Stimulated activated CD8-positive, alpha-beta memory T cell treated with anti-CD3 and anti-CD28 coated beads, Interleukin-15, amount 100 ng/mL, for 48 hours (primary cell): ENCODE data around the gene CRACR2B.

Experiments used
- DNase-seq, 2 donors: peaks; one replicate each; pipeline ENCODE4 v3.0.0-alpha.2; 2020; ENCODE audit warnings: low read depth in 2 of 2

The CRACR2B gene

DNA sequence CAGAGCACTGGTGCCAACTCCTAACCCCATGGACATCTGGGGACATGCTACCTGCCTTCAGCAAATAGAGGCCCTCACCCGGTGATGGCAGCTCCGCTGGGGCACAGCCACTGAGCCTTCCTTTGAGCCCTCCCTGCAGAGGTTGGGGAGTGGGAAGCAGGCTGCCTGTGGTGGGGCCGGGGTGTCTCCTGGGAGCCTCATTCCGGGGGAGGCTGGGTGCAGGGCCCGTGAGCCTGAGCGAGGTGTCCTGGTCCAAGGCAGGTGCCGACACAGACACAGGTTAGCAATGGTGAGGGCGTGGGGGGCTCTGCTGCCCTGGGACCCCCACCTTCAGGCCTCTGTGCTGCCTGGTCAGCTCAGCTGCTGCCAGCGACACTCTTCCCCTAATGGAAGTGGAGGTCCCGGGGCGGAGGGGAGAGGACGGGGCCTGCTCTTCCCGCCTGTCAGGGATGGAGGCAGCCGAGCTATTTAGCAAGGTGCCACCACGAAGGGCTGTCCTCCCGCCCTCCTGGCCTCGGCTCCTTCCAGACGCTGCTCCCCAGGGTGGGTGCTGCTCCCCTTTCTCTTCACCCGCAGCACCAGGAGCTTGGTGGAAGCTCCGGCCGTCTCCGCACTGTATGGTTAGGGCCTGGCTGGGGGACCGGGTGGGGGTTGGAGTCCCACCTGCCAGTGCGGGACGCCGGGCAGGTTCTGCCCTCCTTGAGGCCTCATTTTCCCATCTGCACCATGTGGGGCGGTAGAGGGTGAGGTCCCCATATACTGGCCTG, 26.1 kb downstream of the CRACR2B start:
- DNase-seq, result no peak

DNA sequence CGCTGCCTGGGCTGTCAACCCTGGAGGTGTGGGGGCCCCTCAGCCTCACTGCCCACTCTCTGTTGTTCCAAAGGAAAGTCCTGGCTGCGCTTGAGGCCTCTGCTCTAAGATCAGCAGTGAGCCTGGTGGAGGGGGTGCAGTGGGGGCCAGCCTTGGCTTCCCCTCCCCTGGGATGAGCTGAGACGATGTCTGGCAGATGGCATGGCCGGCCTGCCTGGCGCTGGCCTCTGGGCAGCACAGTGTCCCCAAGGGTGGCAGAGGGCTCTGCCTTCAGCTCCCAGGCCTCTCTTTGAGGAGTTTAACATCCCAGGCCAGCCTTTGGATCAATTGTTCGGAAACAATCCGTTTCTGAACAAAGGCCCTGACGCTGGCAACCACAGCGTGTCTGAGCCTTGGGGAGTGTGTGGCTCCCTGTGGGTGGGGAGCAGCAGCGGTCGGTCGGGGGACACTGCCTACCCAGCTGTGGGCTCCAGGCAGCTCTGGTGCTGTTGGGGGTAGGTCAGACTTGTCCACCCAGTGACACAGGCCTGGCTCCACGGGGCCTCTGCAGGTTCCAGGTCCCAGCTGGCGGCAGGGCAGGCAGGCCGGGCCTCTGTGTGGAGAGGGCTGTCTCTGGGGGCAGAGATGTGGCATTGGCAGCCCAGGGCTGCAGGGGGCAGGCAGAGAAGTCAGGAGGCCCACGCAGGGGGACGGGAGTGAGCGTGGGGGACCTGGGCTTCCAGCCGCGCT, 27.0 kb downstream of the CRACR2B start:
- no peak for DNase-seq

DNA sequence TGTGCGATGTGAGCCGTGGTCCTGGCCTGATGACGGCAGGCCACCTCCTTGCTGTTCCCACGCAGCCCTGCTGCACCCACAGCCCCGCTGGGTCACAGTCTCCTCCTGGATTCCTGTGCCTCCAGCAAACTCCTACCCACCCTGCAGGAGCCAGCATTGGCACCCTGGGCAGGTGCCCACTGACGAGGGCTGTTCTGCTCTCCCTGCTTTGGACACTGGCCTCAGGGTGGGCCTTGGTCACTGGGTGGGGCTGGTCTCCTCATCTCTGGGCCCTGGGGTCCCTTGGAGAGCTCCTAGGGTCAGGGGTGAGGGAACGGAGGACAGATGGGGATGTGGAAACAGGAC, 27.6 kb downstream of the CRACR2B start:
- DNase-seq, result no peak

DNA sequence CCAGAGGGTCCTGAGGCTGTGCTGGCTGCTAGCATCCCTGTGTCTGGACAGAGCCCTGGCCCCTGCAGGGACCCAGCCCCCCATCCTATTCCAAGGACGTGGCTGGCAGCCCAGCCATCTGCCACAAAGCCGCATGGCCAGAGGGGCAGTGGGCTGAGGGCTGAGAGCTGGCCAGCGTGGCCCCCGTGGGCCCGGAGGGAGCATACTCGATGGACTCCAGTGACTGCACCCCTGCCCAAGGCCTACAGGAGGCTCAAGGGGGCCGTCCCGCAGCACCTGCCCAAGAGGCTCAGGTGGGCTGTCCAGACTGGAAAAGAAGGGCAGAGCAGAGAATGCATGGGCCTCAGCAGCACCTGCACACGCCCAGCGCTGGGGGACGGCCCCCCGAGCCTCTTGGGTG, 28.1 kb downstream of the CRACR2B start:
- no peak for DNase-seq

DNA sequence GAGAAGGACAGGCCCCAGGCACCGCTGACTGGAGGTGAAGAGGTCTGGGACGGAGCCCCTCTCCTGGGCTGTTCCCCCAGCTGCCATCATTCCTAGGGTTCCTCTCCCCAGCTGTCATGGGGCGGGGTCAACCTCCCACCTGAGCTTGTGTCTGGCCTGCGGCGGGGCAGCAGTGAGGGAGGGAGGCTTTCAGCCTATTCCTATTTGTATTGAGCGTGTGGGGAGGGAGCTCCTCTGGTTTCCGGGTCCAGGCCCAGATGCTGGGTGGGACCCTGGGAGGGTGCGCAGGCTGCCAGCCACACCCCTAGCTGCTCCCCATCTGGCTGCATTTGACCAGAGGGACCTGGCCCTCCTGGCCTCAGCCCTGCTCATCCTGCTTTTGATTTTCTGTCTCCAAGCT, 28.7 kb downstream of the CRACR2B start:
- no peak for DNase-seq

DNA sequence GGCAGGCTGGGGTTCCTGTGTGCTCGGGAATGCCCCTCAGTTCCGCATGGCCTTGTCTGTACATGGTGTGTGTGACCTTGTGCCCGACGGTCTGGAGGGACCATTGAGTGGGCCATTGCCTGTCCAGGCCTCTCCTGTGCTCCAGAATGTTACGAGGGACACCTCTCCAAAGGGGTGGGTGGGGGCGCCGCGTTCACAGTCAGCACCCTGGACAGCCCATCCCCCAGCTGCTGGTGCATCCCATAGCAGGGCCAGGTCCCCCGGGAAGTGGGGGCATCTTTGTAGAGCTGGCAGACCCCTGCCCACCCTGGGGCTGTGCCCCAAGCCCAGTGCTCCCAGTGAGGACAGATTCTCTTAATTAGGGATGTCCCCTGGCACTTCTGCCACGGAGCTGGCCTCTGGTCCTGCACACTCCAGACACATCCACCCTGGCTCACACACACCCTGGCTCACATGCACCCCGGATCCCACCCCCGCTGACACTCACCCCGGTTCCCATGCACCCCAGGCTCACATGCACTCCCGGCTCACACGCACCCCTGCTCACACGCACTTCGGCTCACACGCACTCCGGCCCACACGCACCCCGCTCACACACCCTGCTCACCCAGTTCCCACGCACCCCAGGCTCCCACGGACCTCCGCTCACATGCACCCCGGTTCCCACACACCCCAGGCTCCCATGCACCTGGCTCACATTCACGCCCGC, 30.5 kb downstream of the CRACR2B start:
- DNase-seq, result no peak

DNA sequence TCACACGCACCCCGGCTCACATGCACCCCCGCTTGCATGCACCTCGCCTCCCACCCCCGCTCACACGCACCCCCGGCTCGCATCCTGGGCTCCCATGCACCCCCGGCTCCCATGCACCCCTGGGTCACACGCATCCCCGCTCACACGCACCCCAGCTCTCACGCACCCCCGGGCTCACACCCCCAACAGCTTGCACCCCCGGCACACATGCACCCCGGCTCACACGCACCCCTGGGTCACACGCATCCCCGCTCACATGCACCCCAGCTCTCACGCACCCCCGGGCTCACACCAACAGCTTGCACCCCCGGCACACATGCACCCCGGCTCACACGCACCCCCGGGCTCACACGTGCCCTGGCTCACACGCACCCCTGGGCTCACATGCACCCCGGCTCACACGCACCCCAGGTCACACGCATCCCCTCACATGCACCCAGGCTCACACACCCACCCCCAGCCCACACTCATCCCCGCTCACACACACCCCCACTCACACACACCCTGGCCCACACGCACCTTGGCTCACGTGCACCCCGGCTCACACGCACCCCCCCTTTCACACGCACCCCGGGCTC, 31.1 kb downstream of the CRACR2B start:
- no peak for DNase-seq

DNA sequence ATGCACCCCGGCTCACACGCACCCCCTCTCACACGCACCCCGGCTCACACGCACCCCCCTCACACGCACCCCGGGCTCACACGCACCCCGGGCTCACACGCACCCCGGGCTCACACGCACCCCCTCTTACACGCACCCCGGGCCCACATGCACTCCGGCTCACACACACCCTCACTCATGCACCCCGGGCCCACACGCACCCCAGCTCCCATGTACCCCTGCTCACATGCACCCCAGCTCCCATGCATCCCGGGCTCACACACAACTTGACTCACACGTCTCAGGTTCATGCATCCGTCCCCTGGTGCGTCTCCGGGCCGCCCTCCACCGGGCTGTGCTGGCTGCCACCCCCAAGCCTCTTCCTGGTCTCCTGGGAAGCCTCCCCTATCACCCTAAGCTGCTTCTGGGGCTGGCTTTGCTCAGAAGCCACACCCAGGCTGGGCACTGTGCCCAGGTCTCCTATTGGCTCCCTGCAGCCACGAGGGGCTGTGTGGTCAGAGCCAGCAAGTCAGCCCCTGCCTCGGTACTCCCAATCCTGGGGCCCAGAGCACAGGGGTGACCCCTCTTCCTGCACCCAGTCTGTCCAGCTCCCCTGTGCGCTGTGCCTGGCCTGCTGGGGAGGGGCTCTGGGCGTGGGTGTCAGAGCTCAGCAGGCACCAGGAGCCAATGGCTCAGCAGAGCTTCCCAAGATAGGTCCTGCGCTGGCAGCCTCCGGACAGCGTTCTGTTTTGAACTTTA, 31.8 kb downstream of the CRACR2B start:
- no peak for DNase-seq

DNA sequence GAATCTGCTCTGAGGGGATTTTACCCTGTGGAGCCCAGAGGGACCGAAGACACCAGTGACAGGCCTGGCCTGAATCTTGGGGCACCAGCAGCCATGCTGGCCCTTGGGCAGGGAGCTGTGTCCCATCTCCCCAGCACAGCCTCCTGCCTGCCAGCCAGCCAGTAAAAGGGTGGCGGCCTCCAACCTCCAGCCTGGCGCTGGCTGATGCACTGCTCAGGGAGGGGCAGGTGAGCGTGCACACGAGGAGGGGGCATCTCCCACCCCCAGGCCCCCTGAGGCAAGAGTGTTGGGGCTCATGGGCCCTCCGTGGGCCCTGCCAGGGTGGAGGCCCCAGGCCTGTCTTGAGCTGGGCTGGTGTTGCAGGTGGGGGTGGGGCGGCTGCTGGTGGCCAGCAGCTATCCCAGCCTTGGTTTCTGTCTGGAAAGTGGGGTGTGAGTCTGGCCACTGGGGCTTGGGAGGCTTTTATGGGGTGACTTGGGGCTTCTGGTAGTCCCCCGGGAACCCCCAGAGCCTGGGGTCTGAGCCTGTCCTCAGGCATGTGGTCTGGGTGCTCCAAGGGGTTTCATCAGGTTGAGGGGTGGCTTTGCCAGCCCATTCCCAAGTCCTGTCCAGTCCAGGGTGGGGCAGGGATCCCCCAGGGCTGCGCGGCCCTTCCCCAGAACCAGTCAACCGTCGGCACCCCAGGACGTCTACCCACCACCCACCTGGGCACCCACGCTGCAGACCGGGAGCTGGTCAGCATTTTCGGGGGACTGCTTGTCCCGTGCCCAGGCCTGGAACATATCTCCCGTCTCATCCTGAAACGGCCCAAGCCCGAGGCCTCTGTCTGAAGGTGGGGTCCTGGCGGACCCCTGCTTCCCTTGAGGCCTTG, 32.8 kb downstream of the CRACR2B start:
- no peak for DNase-seq

DNA sequence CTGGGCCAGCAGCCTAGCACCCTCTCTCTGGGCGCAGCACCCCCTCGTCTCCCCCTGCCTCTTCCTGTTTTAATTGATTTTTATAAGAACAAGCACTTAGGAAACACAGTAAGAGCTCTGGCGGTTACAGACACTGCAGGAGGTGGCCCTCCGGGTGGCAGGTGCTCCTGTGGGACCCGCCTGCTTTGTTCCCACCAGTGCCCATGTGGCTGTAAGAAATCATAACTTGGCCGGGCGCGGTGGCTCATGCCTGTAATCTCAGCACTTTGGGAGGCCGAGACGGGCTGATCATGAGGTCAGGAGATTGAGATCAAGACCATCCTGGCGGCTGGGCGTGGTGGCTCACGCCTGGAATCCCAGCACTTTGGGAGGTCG, 33.4 kb downstream of the CRACR2B start:
- no peak for DNase-seq

DNA sequence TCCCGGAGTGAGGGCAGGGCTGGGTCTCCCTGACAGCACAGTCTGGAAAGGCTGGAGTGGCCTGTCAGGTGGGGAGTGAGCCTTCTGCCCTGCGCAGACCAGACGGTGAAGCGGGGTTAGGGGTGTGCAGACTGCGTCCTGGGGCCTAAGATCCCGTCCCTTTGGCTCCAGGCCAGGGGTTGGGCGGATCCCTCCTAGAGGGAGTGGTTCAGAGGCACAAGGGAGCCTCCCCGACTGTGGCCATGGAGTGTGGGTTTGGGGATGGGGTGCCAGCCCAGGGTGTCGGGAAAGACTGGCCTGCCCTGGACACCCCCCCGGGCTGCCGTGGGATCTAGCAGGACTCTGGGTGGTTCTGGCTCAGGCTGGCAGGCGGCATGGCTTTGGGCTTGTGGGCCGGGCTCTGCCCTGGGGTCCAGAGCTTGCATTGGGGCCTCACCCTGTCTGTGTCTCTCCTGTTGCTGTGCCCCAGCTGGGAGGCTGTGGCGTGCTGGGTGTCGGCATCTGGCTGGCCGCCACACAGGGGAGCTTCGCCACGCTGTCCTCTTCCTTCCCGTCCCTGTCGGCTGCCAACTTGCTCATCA, 34.5 kb downstream of the CRACR2B start:
- DNase-seq, result no peak

DNA sequence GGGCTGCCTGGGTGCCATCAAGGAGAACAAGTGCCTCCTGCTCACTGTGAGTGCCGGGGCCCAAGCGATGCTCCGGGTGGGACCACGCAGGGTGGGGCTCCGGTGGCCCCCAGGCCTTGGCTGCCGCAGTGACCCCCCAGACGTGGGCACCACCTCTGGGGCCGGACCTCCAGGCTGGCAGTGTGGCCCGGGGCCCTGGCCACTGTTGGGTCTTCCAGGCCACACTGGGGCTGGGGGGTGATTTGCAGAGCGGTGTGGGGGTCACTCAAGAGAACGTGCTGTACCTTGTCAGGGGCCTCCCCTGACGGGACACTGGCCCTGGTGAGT, 34.9 kb downstream of the CRACR2B start:
- no peak for DNase-seq

DNA sequence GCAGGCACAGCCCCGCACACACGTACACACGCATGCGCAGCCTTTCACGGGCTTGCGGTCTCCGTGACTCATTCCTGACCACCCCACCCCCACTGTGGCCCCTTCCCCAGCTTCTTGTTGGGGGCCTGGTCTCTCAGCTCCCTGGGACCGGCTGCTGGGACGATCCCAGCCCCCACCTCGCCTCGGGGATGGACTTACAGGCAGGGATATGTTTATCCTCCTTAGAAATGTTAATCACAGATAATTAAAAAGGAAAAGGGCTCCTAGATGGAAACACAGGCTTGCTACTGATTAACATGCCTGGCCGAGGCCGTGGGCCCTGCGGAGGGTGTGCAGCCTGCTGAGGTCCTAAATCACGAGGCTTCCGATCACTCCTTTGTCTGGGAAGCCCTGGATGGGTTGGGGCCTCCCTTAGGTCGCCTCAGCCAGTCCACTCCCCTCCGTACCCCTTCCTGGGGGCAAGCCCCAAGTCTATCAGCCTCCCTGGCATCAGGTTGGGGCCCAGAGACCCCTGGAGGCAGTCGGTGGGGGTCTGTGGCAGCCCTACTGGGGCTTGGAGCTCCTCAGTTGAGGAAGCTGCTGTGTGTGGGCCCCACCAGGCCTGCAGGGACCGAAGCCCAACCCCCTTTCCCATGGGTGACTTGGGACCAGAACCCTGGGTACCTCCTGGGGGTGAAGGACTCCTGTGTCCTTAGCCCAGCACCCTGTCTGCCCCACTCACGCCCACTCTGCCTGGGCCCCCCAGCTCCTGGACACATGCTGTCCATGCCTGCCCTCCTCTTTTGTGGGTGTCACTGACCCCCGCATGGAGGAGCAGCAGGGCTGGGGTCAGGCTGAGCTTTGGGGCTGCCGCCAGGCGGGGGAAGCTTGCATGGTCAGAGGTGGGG, 35.5 kb downstream of the CRACR2B start:
- DNase-seq, result no peak

DNA sequence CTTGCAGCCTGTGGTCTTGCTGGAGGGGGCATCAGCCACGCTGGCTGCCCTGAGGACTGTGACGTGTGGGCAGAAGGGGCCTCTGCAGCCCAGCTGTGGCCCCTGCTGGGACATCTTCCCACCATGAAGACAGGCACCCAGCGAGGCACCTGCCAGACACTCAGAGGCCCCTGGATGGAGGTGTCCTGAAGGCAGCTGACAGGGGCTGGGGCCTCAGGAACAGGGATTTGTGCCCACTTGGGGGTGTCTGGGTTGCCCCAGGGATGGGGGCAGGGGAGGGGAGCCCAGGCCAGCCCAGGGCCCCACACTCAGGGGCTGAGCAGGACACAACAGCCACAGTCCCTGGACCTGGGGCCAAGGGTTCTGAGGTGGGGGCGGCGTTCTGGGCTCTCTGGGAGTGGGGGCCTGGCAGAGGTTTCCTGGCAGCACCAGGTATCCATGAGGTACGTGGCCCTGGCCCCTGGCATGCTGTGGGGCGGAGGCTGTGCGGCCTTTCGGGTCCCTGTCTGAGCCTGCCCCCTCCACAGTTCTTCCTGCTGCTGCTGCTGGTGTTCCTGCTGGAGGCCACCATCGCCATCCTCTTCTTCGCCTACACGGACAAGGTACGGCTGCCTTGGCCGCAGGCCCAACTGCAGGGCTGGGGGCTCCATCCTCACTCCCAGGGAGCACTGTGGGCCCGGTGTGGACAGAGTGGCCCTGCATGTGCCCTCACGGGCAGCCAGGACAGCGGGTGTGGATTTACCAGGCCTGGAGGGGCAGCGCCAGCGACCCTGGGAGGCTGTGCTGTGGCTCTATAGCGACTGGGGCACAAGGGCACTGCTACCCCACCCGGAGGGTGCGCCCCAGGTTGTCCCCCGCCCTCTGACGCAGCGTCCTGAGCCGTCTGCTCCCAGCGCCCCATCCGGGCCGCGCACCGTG, 36.5 kb downstream of the CRACR2B start:
- no peak for DNase-seq

DNA sequence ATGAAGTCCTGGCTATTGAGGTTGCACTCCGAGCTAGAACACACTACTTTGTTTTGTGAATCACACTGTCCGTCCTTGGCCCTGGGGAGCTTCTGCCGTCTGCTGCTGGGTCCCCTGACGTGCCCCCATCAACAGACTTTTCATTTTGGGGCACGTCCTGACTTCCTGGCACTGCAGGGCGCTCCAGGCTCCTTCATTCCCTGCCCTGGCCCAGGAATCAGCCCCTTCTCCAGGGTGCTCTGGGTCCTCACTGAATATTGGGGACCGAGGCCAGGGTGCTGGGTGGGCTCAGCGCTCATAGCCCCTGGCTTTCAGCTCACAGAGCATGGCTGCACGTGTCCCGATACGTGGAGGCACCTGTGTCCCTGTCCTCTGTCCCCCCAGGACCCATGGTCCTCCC, 37.2 kb downstream of the CRACR2B start:
- no peak for DNase-seq

DNA sequence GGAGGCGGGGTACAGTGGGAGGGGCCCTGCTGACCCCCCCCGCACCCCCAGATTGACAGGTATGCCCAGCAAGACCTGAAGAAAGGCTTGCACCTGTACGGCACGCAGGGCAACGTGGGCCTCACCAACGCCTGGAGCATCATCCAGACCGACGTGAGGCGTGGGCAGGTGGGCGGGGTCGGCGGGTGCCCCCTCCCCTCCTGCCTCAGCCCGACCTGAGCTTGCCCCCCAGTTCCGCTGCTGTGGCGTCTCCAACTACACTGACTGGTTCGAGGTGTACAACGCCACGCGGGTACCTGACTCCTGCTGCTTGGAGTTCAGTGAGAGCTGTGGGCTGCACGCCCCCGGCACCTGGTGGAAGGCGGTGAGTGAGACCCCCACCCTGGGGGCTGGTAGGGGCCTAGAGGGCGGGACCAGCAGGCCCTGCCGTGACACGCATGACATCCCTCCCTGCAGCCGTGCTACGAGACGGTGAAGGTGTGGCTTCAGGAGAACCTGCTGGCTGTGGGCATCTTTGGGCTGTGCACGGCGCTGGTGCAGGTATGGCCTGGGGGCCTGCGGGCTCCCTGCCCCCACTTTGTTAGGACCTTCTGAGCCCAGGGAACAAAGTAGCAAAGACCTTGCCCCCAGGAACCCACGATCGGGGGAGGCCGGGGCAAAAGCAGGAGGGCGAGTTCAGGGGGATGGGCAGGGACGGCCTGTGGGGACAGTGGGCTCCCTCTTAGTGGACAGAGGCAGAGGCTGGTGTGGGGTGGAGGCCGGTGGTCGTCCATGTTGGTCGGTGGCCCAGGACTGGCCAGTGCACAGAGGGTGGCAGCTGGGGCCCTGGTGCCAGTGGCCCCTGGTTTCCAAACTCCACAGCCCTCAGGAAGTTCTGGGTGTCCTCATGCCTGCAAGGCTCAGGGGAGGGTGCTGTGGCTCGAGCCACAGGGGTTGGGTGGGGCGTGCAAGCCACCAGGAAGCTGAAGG, 38.0 kb downstream of the CRACR2B start:
- DNase-seq, result no peak

DNA sequence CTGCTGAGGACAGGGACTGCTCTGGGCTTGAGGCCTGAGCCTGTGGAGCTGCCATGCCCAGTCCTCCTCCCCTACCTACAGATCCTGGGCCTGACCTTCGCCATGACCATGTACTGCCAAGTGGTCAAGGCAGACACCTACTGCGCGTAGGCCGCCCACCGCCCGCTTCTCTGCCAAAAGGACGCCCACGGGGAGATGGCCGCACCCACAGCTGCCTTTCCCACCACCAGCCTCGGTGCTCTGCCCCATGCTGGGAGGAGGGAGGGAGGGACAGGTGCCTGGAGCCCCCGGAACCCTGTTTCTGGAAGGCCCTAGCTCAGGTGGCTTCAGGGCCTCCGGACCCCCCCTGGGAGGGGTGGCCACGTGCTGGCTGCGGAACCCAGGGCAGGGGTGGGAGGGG, 38.8 kb downstream of the CRACR2B start:
- DNase-seq, result no peak
